A549 (cell line): ENCODE data around the gene ZNF441.

Source experiments
- BHLHE40 ChIP-seq: IDR thresholded peaks from 2 replicates; pipeline ENCODE4 v1.6.1; 2012; ENCODE audit warnings: low read depth, low read length, inconsistent platforms
- CBX2 ChIP-seq: fragments of 200-600 bp; sonication (generic); IDR thresholded peaks from 2 replicates; pipeline ENCODE4 v1.6.1; 2016; ENCODE audit warnings: low read depth, mild to moderate bottlenecking, borderline replicate concordance
- CEBPB ChIP-seq, 2 experiments: fragments of >200 bp in 1 of 2; sonication (Bioruptor Twin) in 1 of 2; formaldehyde crosslinking in 1 of 2; IDR thresholded peaks; 2 replicates each; pipeline ENCODE4 v1.6.1; 2012 to 2016
- HDAC2 ChIP-seq: fragments of 200-600 bp; sonication (generic); IDR thresholded peaks from 2 replicates; pipeline ENCODE4 v1.6.1; 2016
- JUN ChIP-seq, 2 experiments: fragments of >200 bp; sonication (Bioruptor Twin); formaldehyde crosslinking; IDR thresholded peaks; 2 replicates in 1 of 2; 3 replicates in 1 of 2; pipeline ENCODE4 v1.6.1; 2016 to 2017
- KDM5A ChIP-seq: fragments of 200-600 bp; sonication (generic); IDR thresholded peaks from 2 replicates; pipeline ENCODE4 v1.6.1; 2016; ENCODE audit warnings: antibody characterized with exemption, mild to moderate bottlenecking
- POLR2A ChIP-seq: IDR thresholded peaks from 2 replicates; pipeline ENCODE4 v1.6.1; 2012; ENCODE audit warnings: mild to moderate bottlenecking, low read length
- RAD21 ChIP-seq, 2 experiments: fragments of >200 bp in 1 of 2; sonication (Bioruptor Twin) in 1 of 2; formaldehyde crosslinking in 1 of 2; IDR thresholded peaks in 1 of 2; conservative IDR thresholded peaks in 1 of 2; 2 replicates in 1 of 2; 3 replicates in 1 of 2; pipeline ENCODE4 v1.6.1; 2012 to 2018; ENCODE audit warnings: inconsistent platforms in 1 of 2
- SMC3 ChIP-seq: fragments of >200 bp; sonication (Bioruptor Twin); formaldehyde crosslinking; IDR thresholded peaks from 3 replicates; pipeline ENCODE4 v1.6.1; 2018; ENCODE audit warnings: inconsistent platforms
- SREBF2 ChIP-seq: fragments of 450-650 bp; IDR thresholded peaks from 2 replicates; pipeline ENCODE4 v1.6.1; 2014; ENCODE audit warnings: mild to moderate bottlenecking, moderate library complexity
- TF ChIP-seq, protein P1 (sequence below): fragments of >200 bp; sonication (Bioruptor Twin); formaldehyde crosslinking; IDR thresholded peaks from 3 replicates; pipeline ENCODE4 v1.5.1; 2016
- TF ChIP-seq, protein P2 (sequence below): IDR thresholded peaks from 2 replicates; pipeline ENCODE4 v1.6.1; 2012; ENCODE audit warnings: low read depth, borderline replicate concordance
- TF ChIP-seq, protein P3 (sequence below): fragments of 200-600 bp; sonication (generic); IDR thresholded peaks from 2 replicates; pipeline ENCODE4 v1.6.1; 2016; ENCODE audit warnings: antibody characterized with exemption, mild to moderate bottlenecking, moderate library complexity
- TF ChIP-seq, protein P4 (sequence below): IDR thresholded peaks from 2 replicates; pipeline ENCODE4 v1.6.1; 2012

DNA sequence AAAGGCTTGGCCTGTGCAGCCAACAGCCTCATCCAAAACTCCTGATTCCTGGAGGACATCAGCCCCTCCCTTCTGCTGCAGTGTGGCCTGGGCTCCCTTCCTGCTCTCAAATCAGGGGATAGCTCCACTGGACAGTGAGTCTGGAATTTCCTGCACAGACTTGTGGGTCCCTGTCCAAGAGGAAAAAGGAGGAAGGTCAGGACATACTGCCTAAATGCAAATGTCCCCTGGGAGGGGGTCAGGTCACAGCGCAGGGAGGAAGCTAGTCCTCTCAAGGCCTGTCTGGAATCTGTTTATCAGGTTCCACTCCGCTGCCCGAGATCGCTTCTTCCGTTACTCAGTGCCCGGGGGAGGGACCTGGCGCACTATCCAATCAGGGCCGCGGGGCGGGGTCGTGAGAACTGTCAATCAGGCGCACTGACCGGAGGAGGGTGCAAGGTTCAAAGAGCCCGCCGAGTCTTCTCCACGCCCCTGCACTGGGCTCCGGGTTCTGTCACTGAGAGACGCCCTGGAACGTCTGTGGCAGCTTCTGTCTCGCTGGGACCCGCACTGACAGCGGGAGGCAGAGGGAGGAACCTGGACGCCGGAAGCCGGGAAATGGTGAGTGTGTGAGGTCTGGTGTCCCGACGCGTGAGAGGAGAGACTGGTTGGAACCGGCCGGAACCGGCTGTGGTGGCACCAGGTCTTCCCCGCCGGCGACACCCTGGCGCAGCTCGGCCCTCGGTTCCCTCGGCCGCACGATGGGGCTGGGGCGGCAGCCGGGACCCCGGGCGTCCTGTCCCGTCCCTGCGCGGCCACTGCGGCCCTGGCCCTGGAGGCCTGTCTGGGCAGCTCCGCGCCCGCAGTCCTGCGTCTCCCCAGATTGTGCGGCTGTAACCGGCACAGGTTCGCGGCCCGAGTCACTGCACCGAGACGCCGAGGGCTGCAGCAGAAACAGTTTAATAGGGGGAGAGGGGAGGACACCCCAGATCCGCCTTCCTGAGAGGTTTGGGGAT lies at the start of gene ZNF441:
- TF ChIP-seq SREBF2 (no peak), KDM5A (no peak), POLR2A (no peak), JUN (IDR thresholded peaks at IDR 0.05) (no peak), CEBPB (IDR thresholded peaks at IDR 0.05) (no peak), BHLHE40 (no peak), CBX2 (no peak), RAD21 (conservative IDR thresholded peaks at IDR 0.05 in 1 of 2, IDR thresholded peaks at IDR 0.05 in 1 of 2) (no peak), SMC3 (no peak), HDAC2 (no peak)
- TF ChIP-seq, protein P1, sequence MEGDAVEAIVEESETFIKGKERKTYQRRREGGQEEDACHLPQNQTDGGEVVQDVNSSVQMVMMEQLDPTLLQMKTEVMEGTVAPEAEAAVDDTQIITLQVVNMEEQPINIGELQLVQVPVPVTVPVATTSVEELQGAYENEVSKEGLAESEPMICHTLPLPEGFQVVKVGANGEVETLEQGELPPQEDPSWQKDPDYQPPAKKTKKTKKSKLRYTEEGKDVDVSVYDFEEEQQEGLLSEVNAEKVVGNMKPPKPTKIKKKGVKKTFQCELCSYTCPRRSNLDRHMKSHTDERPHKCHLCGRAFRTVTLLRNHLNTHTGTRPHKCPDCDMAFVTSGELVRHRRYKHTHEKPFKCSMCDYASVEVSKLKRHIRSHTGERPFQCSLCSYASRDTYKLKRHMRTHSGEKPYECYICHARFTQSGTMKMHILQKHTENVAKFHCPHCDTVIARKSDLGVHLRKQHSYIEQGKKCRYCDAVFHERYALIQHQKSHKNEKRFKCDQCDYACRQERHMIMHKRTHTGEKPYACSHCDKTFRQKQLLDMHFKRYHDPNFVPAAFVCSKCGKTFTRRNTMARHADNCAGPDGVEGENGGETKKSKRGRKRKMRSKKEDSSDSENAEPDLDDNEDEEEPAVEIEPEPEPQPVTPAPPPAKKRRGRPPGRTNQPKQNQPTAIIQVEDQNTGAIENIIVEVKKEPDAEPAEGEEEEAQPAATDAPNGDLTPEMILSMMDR: no peak
- TF ChIP-seq, protein P2, sequence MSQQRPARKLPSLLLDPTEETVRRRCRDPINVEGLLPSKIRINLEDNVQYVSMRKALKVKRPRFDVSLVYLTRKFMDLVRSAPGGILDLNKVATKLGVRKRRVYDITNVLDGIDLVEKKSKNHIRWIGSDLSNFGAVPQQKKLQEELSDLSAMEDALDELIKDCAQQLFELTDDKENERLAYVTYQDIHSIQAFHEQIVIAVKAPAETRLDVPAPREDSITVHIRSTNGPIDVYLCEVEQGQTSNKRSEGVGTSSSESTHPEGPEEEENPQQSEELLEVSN: no peak
- TF ChIP-seq, protein P3, sequence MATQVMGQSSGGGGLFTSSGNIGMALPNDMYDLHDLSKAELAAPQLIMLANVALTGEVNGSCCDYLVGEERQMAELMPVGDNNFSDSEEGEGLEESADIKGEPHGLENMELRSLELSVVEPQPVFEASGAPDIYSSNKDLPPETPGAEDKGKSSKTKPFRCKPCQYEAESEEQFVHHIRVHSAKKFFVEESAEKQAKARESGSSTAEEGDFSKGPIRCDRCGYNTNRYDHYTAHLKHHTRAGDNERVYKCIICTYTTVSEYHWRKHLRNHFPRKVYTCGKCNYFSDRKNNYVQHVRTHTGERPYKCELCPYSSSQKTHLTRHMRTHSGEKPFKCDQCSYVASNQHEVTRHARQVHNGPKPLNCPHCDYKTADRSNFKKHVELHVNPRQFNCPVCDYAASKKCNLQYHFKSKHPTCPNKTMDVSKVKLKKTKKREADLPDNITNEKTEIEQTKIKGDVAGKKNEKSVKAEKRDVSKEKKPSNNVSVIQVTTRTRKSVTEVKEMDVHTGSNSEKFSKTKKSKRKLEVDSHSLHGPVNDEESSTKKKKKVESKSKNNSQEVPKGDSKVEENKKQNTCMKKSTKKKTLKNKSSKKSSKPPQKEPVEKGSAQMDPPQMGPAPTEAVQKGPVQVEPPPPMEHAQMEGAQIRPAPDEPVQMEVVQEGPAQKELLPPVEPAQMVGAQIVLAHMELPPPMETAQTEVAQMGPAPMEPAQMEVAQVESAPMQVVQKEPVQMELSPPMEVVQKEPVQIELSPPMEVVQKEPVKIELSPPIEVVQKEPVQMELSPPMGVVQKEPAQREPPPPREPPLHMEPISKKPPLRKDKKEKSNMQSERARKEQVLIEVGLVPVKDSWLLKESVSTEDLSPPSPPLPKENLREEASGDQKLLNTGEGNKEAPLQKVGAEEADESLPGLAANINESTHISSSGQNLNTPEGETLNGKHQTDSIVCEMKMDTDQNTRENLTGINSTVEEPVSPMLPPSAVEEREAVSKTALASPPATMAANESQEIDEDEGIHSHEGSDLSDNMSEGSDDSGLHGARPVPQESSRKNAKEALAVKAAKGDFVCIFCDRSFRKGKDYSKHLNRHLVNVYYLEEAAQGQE: no peak
- TF ChIP-seq, protein P4, sequence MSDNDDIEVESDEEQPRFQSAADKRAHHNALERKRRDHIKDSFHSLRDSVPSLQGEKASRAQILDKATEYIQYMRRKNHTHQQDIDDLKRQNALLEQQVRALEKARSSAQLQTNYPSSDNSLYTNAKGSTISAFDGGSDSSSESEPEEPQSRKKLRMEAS: no peak
